HepG2 (cell line): ENCODE measurements around the gene EWSR1. TPM values are rescaled to one million over a fixed set of nuclear protein-coding genes. Genes with fewer than 3 reads are reported as not detected.

ENCODE experiments used
- EHMT2 ChIP-seq: fragments of 200-600 bp; sonication (generic); IDR thresholded peaks from 2 replicates; pipeline ENCODE4 v1.7.0; 2017; ENCODE audit warnings: antibody characterized with exemption, low read depth, low read length, borderline replicate concordance
- GZF1 ChIP-seq: sonication (generic); formaldehyde crosslinking; IDR thresholded peaks from 2 replicates; pipeline ENCODE4 v1.5.1; 2020; ENCODE audit warnings: mild to moderate bottlenecking, missing genetic modification reagents
- HDAC1 ChIP-seq: sonication (generic); formaldehyde crosslinking; IDR thresholded peaks from 2 replicates; pipeline ENCODE4 v1.5.1; 2020; ENCODE audit warnings: mild to moderate bottlenecking, missing genetic modification reagents
- HDAC2 ChIP-seq: sonication (generic); formaldehyde crosslinking; IDR thresholded peaks from 2 replicates; pipeline ENCODE4 v1.4.0; 2020; ENCODE audit warnings: missing genetic modification reagents
- MEIS1 ChIP-seq: sonication (generic); formaldehyde crosslinking; IDR thresholded peaks from 2 replicates; pipeline ENCODE4 v1.9.0; 2021; ENCODE audit warnings: mild to moderate bottlenecking, missing genetic modification reagents, moderate library complexity, borderline replicate concordance
- MLXIP ChIP-seq: sonication (generic); formaldehyde crosslinking; IDR thresholded peaks from 2 replicates; pipeline ENCODE4 v1.9.0; 2021; ENCODE audit warnings: missing genetic modification reagents, borderline replicate concordance
- NKX3-1 ChIP-seq: sonication (generic); formaldehyde crosslinking; IDR thresholded peaks from 2 replicates; pipeline ENCODE4 v1.5.0; 2020; ENCODE audit warnings: missing genetic modification reagents
- SALL1 ChIP-seq: sonication (generic); formaldehyde crosslinking; IDR thresholded peaks from 2 replicates; pipeline ENCODE4 v1.8.0; 2022; ENCODE audit warnings: mild to moderate bottlenecking, missing genetic modification reagents
- SIX1 ChIP-seq: sonication (generic); formaldehyde crosslinking; IDR thresholded peaks from 2 replicates; pipeline ENCODE4 v1.4.0; 2020; ENCODE audit warnings: missing genetic modification reagents, borderline replicate concordance
- THAP8 ChIP-seq: sonication (generic); formaldehyde crosslinking; IDR thresholded peaks from 2 replicates; pipeline ENCODE4 v1.5.1; 2020; ENCODE audit warnings: missing genetic modification reagents, mild to moderate bottlenecking, borderline replicate concordance
- U2AF2 ChIP-seq: fragments of 200-400 bp; formaldehyde crosslinking; IDR thresholded peaks from 2 replicates; pipeline ENCODE4 v1.6.1; 2017; ENCODE audit warnings: low read depth, mild to moderate bottlenecking, low read length
- ZFAT ChIP-seq: sonication (generic); formaldehyde crosslinking; conservative IDR thresholded peaks from 2 replicates; pipeline ENCODE4 v1.8.1; 2023; ENCODE audit warnings: missing genetic modification reagents, inconsistent platforms
- ZNF329 ChIP-seq: sonication (generic); formaldehyde crosslinking; IDR thresholded peaks from 2 replicates; pipeline ENCODE4 v1.9.0; 2021; ENCODE audit warnings: low read depth, mild to moderate bottlenecking, missing genetic modification reagents
- ZNF343 ChIP-seq: sonication (generic); formaldehyde crosslinking; IDR thresholded peaks from 2 replicates; pipeline ENCODE4 v1.4.0; 2020; ENCODE audit warnings: mild to moderate bottlenecking, missing genetic modification reagents
- ZNF768 ChIP-seq: sonication (generic); formaldehyde crosslinking; IDR thresholded peaks from 2 replicates; pipeline ENCODE4 v1.4.0; 2020; ENCODE audit warnings: missing genetic modification reagents
- ZSCAN21 ChIP-seq: sonication (generic); formaldehyde crosslinking; IDR thresholded peaks from 2 replicates; pipeline ENCODE4 v1.8.0; 2022; ENCODE audit warnings: mild to moderate bottlenecking, missing genetic modification reagents, moderate library complexity, borderline replicate concordance
- ZSCAN25 ChIP-seq: sonication (generic); formaldehyde crosslinking; IDR thresholded peaks from 2 replicates; pipeline ENCODE4 v1.8.0; 2022; ENCODE audit warnings: mild to moderate bottlenecking, missing genetic modification reagents
- polyA plus RNA-seq, 8 experiments: library from polyadenylated mRNA; depleted of rRNA in 3 of 8; stranded (reverse) in 7 of 8; unstranded in 1 of 8; fragments of >200 nt; fragmentation: Illumina TruSeq in 4 of 8; extraction: Trizol in 4 of 8; gene quantifications; 2 replicates each; pipeline versions ENCODE4 v1.2.1 to v1.2.3, GENCODE V29; 2011 to 2016; ENCODE audit warnings: low read depth in 4 of 8, missing spikeins in 1 of 8, mixed read lengths in 1 of 8; ENCODE audit not compliant: insufficient read depth in 1 of 8
- total RNA-seq, 5 experiments: library from RNA; depleted of rRNA; stranded (reverse); fragments of >200 nt; fragmentation: Illumina TruSeq; extraction: Trizol; gene quantifications; 2 replicates each; pipeline ENCODE4 v1.2.3, GENCODE V29; 2016; ENCODE audit warnings: low read depth in 1 of 5
- TF ChIP-seq, protein P1 (sequence below): sonication (generic); formaldehyde crosslinking; IDR thresholded peaks from 2 replicates; pipeline ENCODE4 v1.9.0; 2021; ENCODE audit warnings: missing genetic modification reagents, mild to moderate bottlenecking, borderline replicate concordance
- TF ChIP-seq, protein P2 (sequence below): sonication (generic); formaldehyde crosslinking; IDR thresholded peaks from 2 replicates; pipeline ENCODE4 v1.4.0; 2020; ENCODE audit warnings: missing genetic modification reagents, borderline replicate concordance

EWSR1 gene
- total and polyA plus RNA-seq, 2 of the 13 experiments (the other 11 are each of a cell fraction or from before 2014, with no cell fraction given): 211 to 326 TPM

GRCh38 chr22:29268511-29269229 is 602 bp downstream of the EWSR1 start (continued):
- TF ChIP-seq HDAC2 (CRISPR knock-in tag) (no peak), HDAC1 (CRISPR knock-in tag) (no peak), U2AF2 (no peak), ZFAT (peak; percentile 76; the same call in 1 of the 2 replicates), EHMT2 (no peak), ZNF768 (CRISPR knock-in tag) (no peak), SIX1 (CRISPR knock-in tag) (no peak), ZNF329 (CRISPR knock-in tag) (no peak), NKX3-1 (CRISPR knock-in tag) (no peak), SALL1 (CRISPR knock-in tag) (peak; percentile 24), THAP8 (CRISPR knock-in tag) (no peak; the same call in 1 of the 2 replicates), MLXIP (0 out of 2 replicates have a peak, but pooled peaks have one; percentile 51), ZSCAN21 (CRISPR knock-in tag) (no peak), ZNF343 (no peak; the same call in 1 of the 2 replicates), MEIS1 (no peak), GZF1 (CRISPR knock-in tag) (no peak), ZSCAN25 (no peak)
- TF ChIP-seq, protein P1, sequence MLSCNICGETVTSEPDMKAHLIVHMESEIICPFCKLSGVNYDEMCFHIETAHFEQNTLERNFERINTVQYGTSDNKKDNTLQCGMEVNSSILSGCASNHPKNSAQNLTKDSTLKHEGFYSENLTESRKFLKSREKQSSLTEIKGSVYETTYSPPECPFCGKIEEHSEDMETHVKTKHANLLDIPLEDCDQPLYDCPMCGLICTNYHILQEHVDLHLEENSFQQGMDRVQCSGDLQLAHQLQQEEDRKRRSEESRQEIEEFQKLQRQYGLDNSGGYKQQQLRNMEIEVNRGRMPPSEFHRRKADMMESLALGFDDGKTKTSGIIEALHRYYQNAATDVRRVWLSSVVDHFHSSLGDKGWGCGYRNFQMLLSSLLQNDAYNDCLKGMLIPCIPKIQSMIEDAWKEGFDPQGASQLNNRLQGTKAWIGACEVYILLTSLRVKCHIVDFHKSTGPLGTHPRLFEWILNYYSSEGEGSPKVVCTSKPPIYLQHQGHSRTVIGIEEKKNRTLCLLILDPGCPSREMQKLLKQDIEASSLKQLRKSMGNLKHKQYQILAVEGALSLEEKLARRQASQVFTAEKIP (CRISPR knock-in tag): no peak
- TF ChIP-seq, protein P2, sequence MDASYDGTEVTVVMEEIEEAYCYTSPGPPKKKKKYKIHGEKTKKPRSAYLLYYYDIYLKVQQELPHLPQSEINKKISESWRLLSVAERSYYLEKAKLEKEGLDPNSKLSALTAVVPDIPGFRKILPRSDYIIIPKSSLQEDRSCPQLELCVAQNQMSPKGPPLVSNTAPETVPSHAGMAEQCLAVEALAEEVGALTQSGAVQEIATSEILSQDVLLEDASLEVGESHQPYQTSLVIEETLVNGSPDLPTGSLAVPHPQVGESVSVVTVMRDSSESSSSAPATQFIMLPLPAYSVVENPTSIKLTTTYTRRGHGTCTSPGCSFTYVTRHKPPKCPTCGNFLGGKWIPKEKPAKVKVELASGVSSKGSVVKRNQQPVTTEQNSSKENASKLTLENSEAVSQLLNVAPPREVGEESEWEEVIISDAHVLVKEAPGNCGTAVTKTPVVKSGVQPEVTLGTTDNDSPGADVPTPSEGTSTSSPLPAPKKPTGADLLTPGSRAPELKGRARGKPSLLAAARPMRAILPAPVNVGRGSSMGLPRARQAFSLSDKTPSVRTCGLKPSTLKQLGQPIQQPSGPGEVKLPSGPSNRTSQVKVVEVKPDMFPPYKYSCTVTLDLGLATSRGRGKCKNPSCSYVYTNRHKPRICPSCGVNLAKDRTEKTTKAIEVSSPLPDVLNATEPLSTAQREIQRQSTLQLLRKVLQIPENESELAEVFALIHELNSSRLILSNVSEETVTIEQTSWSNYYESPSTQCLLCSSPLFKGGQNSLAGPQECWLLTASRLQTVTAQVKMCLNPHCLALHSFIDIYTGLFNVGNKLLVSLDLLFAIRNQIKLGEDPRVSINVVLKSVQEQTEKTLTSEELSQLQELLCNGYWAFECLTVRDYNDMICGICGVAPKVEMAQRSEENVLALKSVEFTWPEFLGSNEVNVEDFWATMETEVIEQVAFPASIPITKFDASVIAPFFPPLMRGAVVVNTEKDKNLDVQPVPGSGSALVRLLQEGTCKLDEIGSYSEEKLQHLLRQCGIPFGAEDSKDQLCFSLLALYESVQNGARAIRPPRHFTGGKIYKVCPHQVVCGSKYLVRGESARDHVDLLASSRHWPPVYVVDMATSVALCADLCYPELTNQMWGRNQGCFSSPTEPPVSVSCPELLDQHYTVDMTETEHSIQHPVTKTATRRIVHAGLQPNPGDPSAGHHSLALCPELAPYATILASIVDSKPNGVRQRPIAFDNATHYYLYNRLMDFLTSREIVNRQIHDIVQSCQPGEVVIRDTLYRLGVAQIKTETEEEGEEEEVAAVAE (CRISPR knock-in tag): no peak
